ENCODE data around the gene WDR91.

Gene WDR91

DNA sequence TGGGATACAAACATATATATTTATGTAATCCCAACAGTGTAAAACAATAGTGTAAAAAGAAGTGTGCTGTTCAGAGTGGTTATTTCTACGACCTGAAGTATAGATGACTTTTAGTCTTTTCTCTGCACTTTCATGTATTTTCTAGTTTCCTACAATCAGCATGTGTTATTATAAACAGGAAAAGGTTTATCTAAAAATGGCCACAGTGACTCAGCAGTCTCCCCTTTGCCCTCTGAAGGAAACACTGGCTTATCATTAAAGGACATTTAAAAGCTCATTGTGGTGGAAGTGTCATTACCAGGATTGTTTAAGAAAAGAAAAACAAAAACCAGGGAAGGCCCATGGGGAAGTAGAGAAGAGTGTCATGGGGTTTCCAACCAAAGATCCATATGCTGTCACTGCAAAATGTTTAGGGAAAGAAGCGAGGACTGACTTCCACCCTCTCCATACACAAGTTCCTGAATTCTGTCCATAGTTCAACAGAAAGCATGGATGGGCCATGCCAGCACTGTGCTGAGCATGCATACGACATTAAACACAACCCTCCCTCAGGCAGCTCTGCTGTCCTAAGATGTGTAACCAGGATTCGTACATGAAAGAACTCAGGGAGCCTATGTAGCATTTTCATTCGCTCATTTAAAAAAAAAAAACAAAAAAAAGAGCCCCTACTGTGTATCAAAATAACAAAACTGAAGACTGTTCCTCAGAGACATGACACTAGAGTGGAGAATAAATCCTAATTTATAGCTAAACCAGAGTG is 51.0 kb downstream of the WDR91 start:
- no peak for FAIRE-seq

- FAIRE-seq: no peak
These were observed 51.8 kb downstream of the WDR91 start for GRCh38 chr7:135159359-135160085.

DNA sequence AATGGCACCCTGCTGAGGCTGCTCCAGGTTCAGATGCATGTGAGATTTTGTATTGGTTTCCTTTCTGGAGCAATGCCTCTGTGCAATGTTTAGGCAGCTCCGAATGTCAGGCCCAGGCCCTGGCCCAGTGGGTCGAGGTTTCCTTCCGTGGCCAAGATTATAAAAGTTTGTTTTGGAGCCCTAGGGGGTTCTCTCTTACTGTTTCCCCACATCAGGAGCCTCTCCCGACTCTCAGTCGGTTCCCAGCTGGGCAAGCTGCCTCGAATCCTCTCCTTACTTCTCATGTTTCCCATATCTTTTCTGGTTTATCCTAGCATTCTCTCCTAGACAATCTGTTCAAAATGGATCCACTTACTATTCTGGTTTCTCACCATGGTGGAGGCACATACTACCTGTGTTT is 52.5 kb downstream of the WDR91 start:
- no peak for FAIRE-seq

- FAIRE-seq: no peak
These were observed 53.1 kb downstream of the WDR91 start for GRCh38 chr7:135158141-135158655.

DNA sequence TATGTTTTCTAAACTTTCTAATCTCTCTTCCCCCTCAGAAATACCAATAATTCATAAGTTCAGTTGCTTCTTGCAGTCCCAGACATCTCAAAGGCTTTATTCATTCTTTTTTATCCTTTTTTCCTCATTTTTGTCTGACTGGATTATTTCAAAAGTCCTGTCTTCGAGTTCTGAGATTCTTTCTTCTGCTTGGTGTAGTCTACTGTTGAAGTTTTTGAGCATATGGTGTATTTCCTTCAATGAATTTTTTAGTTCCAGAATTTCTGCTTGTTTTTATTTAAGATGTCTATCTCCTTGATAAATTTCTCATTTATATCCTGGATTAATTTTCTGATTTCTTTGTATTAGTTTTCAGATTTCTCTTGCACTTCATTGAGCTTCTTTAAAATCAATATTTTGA is 55.0 kb downstream of the WDR91 start:
- no peak for FAIRE-seq

GRCh38 chr7:135154734-135155133 is 56.6 kb downstream of the WDR91 start:
- FAIRE-seq: no peak

- no peak for FAIRE-seq
These were observed 58.9 kb downstream of the WDR91 start for GRCh38 chr7:135152442-135152841.

GRCh38 chr7:135151533-135151932 is 59.8 kb downstream of the WDR91 start:
- no peak for FAIRE-seq

DNA sequence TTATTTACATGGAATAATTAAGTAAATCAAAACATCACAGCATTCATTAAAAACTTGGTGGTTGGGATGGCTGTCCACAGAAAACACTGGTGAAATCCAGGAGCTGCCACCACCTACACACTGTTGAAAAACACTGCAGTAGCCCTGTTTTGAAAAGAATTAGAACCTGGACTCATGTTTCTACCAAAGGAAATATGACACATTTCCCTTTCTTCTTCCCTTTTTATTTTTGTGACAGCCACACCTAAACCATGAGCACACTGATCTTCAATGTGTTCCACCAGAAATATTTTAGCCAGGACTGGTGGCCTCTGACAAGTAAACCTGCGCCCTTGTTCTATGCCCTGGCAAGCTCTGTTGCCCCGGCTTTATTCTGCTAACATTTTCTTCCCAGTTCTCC is 60.2 kb downstream of the WDR91 start:
- no peak for FAIRE-seq

GRCh38 chr7:135150072-135150782 is 61.1 kb downstream of the WDR91 start:
- no peak for FAIRE-seq

GRCh38 chr7:135147899-135148721 is 63.2 kb downstream of the WDR91 start, which contains the start of gene TMEM140:
TSS of gene TMEM140 (plus strand) at chr7:135148072. CDS start at chr7:135164442, 16,370 bp downstream.
- FAIRE-seq: no peak

- FAIRE-seq: no peak
These were observed 63.9 kb downstream of the WDR91 start for GRCh38 chr7:135147341-135147898.

DNA sequence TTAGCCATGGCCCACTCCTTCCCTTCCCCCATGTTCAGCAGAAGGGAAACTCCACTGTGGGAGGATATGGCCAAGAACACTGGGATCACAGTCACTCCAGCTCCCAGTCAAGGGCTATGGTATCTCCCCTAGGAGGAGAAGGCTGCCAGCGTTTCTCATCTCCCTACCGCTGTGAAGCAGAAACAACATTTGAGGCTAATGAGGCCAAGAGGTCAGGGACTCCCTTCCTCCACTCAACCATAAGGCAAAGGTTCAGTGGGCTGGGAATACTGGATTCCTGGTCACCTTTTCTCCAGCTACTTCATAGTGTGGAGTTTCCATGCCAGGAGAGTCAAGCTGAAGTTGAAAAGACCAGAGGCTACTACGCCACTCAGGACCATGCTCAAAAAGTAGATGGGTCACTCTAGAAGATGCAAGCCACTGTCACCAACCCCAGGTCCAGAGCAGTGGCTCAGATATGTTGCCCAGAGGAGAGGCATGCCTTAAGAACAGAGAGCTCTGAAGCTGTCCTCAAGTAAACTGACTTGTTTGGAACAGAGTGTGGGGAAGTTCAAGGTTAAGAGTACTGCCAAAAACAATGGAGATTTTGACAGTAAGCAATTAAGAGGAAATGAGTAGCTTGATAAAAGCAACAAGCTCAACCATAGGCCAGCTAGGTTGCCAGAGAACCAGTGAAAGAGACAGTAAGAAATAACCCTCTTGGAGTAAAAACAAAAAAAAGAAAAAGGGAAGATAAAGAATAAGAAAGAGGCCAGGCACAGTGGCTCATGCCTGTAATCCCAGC is 67.2 kb downstream of the WDR91 start:
- FAIRE-seq: no peak
